Stimulated activated CD4-positive, alpha-beta T cell treated with anti-CD3 and anti-CD28 coated beads, Interleukin-1b, Interleukin-23, amount 100 ng/mL, for 4 hours (primary cell): ENCODE measurements around the gene FFAR3.
"Not testable (repeated sequence)": the region's sequence is repeated elsewhere in the genome, so short reads cannot be mapped to it uniquely, and the experiment has no call there.

ENCODE experiments used
- DNase-seq, 2 donors: peaks; one replicate each; pipeline ENCODE4 v3.0.0-alpha.2; 2020; ENCODE audit warnings: low read depth in 2 of 2

The FFAR3 gene

GRCh38 chr19:35401416-35401815, 43.2 kb downstream of the FFAR3 start:
- DNase-seq, result not testable (repeated sequence)

- no peak for DNase-seq
These were observed 45.0 kb downstream of the FFAR3 start for GRCh38 chr19:35403116-35403760.

- DNase-seq, result no peak
These were observed 46.8 kb downstream of the FFAR3 start for GRCh38 chr19:35404879-35405622.

- DNase-seq, result no peak
These were observed 49.4 kb downstream of the FFAR3 start for GRCh38 chr19:35407619-35408018.

- DNase-seq, result no peak
These were observed 50.3 kb downstream of the FFAR3 start for GRCh38 chr19:35408284-35409171.

GRCh38 chr19:35409191-35409590, 50.9 kb downstream of the FFAR3 start:
- no peak for DNase-seq
